H1 (cell line): ENCODE measurements around the gene ZNF14. TPM values are rescaled to one million over a fixed set of nuclear protein-coding genes. Genes with fewer than 3 reads are reported as not detected.

ENCODE experiments used
- HDAC2 ChIP-seq, 2 experiments: fragments of 300-600 bp in 1 of 2; sonication (generic) in 1 of 2; IDR thresholded peaks; 2 replicates each; pipeline ENCODE4 v1.6.1; 2011 to 2012; ENCODE audit warnings: low read depth in 2 of 2, low read length in 2 of 2, mild to moderate bottlenecking in 2 of 2, moderate library complexity in 2 of 2, borderline replicate concordance in 1 of 2, inconsistent platforms in 1 of 2
- JUND ChIP-seq: IDR thresholded peaks from 2 replicates; pipeline ENCODE4 v1.6.1; 2011; ENCODE audit warnings: mild to moderate bottlenecking, improper control_type of control experiment, low read length
- SIX5 ChIP-seq: IDR thresholded peaks from 2 replicates; pipeline ENCODE4 v1.6.1; 2011; ENCODE audit warnings: mild to moderate bottlenecking, low read depth, low read length
- TCF12 ChIP-seq: IDR thresholded peaks from 2 replicates; pipeline ENCODE4 v1.6.1; 2011; ENCODE audit warnings: low read depth, mild to moderate bottlenecking, low read length
- polyA plus RNA-seq, 7 experiments: library from polyadenylated mRNA; depleted of rRNA in 3 of 7; stranded (reverse) in 5 of 7; unstranded in 2 of 7; fragments of >200 nt in 5 of 7; fragments of 200-250 nt in 2 of 7; gene quantifications; 1 replicate in 5 of 7; 2 replicates in 1 of 7; 4 replicates in 1 of 7; pipeline versions ENCODE4 v1.2.1 to v1.2.3, GENCODE V29; 2011 to 2013; ENCODE audit warnings: missing spikeins in 2 of 7, mixed read lengths in 2 of 7
- total RNA-seq: library from RNA; stranded (reverse); fragmentation: NEBNext Ultra II Directional; extraction: Animal tissue kit (Norgen Biotek cat#: 25700); gene quantifications from 2 replicates; pipeline ENCODE4 v1.2.1, GENCODE V29; 2021

The ZNF14 gene
- total and polyA plus RNA-seq, 2 of the 8 experiments (the other 6 are each of a cell fraction or from before 2014, with no cell fraction given): 1.00 to 7.4 TPM

- no peak for TF ChIP-seq SIX5
- TF ChIP-seq TCF12: no peak
- TF ChIP-seq JUND: no peak
- TF ChIP-seq HDAC2 (IDR thresholded peaks at IDR 0.05; ENCODE audit: borderline replicate concordance in 1 of 2, low read depth in 2 of 2, low read length in 2 of 2): no peak
Measured at GRCh38 chr19:19741184-19741583, 8.3 kb upstream of the ZNF14 start (continued).
